ENCODE measurements around the gene RALGAPB. TPM values are rescaled to one million over a fixed set of nuclear protein-coding genes. Genes with fewer than 3 reads are reported as not detected.

The RALGAPB gene
- total and polyA plus RNA-seq, 2 of the 13 experiments (the other 11 are each of a cell fraction or from before 2014, with no cell fraction given) = 17.6 to 30.6 TPM

GRCh38 chr20:38626921-38627659 lies 154.4 kb downstream of the RALGAPB start (continued):
- TF ChIP-seq ARID4A (CRISPR knock-in tag; IDR thresholded peaks at IDR 0.05; ENCODE audit: borderline replicate concordance) (no peak), SKI (IDR thresholded peaks at IDR 0.05; ENCODE audit: partially characterized antibody) (no peak), ZNF407 (CRISPR knock-in tag; IDR thresholded peaks at IDR 0.05; ENCODE audit: not compliant biosample characterization) (no peak), IRX3 (CRISPR knock-in tag; IDR thresholded peaks at IDR 0.05; ENCODE audit: borderline replicate concordance, low read depth) (no peak), ZNF30 (CRISPR knock-in tag; IDR thresholded peaks at IDR 0.05) (no peak), ZNF772 (CRISPR knock-in tag; IDR thresholded peaks at IDR 0.05) (no peak), ZNF768 (CRISPR knock-in tag; IDR thresholded peaks at IDR 0.05) (0 out of 2 replicates have a peak, but pooled peaks have one; percentile 17), RFX5 (IDR thresholded peaks at IDR 0.05; ENCODE audit: low read depth, low read length) (no peak), ZNF770 (CRISPR knock-in tag; IDR thresholded peaks at IDR 0.05) (no peak), NBN (conservative IDR thresholded peaks at IDR 0.05) (0 out of 2 replicates have a peak, but pooled peaks have one; percentile 56)
